ENCODE measurements around the gene ALG5. TPM values are rescaled to one million over a fixed set of nuclear protein-coding genes. Genes with fewer than 3 reads are reported as not detected.
A peak's percentile ranks its signal among the peaks of the same experiment; 100 is the strongest.

The ALG5 gene
- total RNA-seq, 4 donors from 2014 or later: 36.6 to 45.0 (median 38.2) TPM

GRCh38 chr13:36919833-36920615, 79.1 kb downstream of the ALG5 start, which contains the start of gene SMAD9:
Gene SMAD9, minus strand, starts transcription at chr13:36920238. Its CDS starts 40,549 bp downstream, at chr13:36879689.
- Histone ChIP-seq H3K9me3 (no peaks in the 10 kb centered on the region), H3K27me3 (no peaks in the 10 kb centered on the region), H3K4me3 (peak within 1 kb of the TSS; percentile 48 to 88 (median 66)), H3K4me1 (peaks cover 0 to 20% (median 0%) of the 10 kb centered on the region in 4 donors), H3K27ac (peak within 1 kb of the TSS; percentile 68 to 91 (median 80)), H3K36me3 (no peaks in the 10 kb centered on the region)
- peak; percentile 70 to 71 for DNase-seq (ENCODE audit: low spot score in 2 of 2)
- WGBS, 2 donors: 0 to 1% methylated on average over 11 to 51 of the region's 104 CpGs
- TF ChIP-seq EP300 (IDR thresholded peaks at IDR 0.05): peak in 1 of 2 donors; percentile 8
- TF ChIP-seq, protein P1, sequence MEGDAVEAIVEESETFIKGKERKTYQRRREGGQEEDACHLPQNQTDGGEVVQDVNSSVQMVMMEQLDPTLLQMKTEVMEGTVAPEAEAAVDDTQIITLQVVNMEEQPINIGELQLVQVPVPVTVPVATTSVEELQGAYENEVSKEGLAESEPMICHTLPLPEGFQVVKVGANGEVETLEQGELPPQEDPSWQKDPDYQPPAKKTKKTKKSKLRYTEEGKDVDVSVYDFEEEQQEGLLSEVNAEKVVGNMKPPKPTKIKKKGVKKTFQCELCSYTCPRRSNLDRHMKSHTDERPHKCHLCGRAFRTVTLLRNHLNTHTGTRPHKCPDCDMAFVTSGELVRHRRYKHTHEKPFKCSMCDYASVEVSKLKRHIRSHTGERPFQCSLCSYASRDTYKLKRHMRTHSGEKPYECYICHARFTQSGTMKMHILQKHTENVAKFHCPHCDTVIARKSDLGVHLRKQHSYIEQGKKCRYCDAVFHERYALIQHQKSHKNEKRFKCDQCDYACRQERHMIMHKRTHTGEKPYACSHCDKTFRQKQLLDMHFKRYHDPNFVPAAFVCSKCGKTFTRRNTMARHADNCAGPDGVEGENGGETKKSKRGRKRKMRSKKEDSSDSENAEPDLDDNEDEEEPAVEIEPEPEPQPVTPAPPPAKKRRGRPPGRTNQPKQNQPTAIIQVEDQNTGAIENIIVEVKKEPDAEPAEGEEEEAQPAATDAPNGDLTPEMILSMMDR (IDR thresholded peaks at IDR 0.05): no peak
- peak in 1 of 2 donors; percentile 22 for TF ChIP-seq POLR2A (IDR thresholded peaks at IDR 0.05)

DNA sequence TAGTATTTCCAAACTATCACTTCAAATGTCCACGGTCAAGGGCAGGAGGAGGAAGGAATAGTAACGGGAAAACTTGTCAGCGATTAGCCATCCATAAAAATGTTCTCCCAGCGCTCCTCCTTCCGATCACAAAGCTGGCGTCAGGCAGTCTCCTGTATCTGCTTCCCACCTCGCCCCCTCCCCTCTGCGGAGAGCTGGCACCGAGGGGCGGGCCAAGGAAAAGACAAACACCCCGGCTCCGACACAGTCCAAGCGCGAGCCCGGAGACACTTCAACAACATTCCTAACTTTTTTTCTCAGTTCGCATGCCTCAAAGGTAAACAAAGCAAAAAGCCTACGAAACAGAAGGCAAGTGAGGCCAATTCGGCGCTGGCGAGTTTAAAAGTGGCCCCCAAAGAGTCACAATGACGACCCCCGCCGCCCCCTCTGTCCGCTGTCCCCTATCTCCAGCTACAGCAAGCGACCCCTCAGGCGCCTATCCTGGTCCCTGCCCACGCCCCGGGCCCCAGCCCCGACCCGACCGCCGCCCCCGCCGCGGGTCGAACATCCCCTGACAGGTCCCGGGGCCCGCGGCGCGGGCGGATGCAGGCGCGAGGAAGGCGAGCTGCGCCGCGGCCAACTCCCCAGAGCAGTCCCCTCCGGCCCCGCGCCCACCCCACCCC, 79.8 kb downstream of the ALG5 start:
- peaks cover 0 to 20% (median 0%) of the 10 kb centered on the region in 4 donors for H3K4me1 ChIP-seq
- DNase-seq (ENCODE audit: low spot score in 2 of 2): peak in 1 of 2 donors; percentile 40
- H3K4me3 ChIP-seq: peak overlapping the region; percentile 48 to 88 (median 66)
- H3K36me3 ChIP-seq: no peaks in the 10 kb centered on the region
- WGBS, 2 donors: 1 to 2% methylated on average over 25 to 28 of the region's 51 CpGs
- peak overlapping the region; percentile 68 to 91 (median 76) for H3K27ac ChIP-seq
- no peaks in the 10 kb centered on the region for H3K9me3 ChIP-seq
- H3K27me3 ChIP-seq: no peaks in the 10 kb centered on the region
- no peak for TF ChIP-seq EP300 (IDR thresholded peaks at IDR 0.05)
- no peak for TF ChIP-seq POLR2A (IDR thresholded peaks at IDR 0.05)
- TF ChIP-seq, protein P1 (IDR thresholded peaks at IDR 0.05): no peak

DNA sequence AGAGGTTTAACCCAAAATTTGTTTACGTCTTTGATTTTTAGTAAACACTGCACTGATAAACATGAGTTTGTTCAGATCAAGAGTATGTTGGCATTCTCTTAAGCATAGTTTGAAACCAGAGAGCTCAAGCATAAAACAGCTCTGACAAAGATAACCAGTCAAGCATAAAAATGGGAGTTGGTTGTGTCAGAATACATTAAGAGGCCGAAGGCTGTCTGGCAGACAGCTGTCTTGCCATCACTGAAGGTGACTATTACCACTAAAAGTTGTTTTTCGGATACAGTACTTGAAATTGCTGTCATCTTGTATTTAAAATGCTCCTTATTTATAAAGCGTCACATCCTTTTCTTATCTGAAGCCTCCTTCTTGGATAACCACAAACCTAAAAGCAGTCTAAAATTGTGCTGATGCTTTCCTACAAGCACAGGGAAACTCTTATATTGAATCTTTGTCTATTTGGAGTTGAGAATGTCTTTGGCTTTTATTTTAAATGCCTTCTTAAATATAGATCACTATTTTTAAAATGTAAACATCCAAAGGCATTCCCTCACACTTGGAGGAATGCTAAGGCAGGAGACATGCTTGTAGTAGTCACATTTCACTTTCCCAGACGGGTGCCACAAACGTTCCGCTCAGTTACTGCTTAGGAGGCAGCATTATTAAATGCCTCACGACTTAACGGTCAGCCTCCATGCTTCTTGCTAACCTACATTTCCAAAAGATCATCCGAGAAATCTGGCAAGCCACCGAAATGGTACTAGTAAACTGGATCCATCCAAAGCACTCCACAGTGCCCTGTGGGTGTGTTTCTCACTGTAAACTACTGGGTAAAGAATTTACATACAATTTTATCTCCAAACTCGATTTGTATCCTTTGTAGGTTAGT, 80.7 kb downstream of the ALG5 start:
- H3K27me3 ChIP-seq: no peaks in the 10 kb centered on the region
- H3K4me1 ChIP-seq: peaks cover 0 to 20% (median 0%) of the 10 kb centered on the region in 4 donors
- peak overlapping the region in 3 of 4 donors; percentile 75 to 91 (median 76) for H3K27ac ChIP-seq
- TF ChIP-seq POLR2A (IDR thresholded peaks at IDR 0.05): no peak
- no peak for TF ChIP-seq EP300 (IDR thresholded peaks at IDR 0.05)
- TF ChIP-seq, protein P1 (IDR thresholded peaks at IDR 0.05): no peak
- no peaks in the 10 kb centered on the region for H3K36me3 ChIP-seq
- 31 to 36% methylated on average over 12 of the region's 12 CpGs for WGBS, 2 donors
- no peaks in the 10 kb centered on the region for H3K9me3 ChIP-seq
- DNase-seq (ENCODE audit: low spot score in 2 of 2): peak in 1 of 2 donors; percentile 18
- H3K4me3 ChIP-seq: peak overlapping the region; percentile 48 to 88 (median 66)

GRCh38 chr13:36917311-36917710, 81.8 kb downstream of the ALG5 start:
- Histone ChIP-seq H3K4me3 (no peak overlapping the region), H3K27me3 (no peaks in the 10 kb centered on the region), H3K9me3 (no peaks in the 10 kb centered on the region), H3K4me1 (peaks cover 0 to 20% (median 0%) of the 10 kb centered on the region in 4 donors), H3K27ac (no peak overlapping the region), H3K36me3 (no peaks in the 10 kb centered on the region)
- no peak for DNase-seq (ENCODE audit: low spot score in 2 of 2)
- 76 to 78% methylated on average over 3 of the region's 3 CpGs for WGBS, 2 donors
- TF ChIP-seq EP300 (IDR thresholded peaks at IDR 0.05): no peak
- no peak for TF ChIP-seq POLR2A (IDR thresholded peaks at IDR 0.05)
- TF ChIP-seq, protein P1 (IDR thresholded peaks at IDR 0.05): no peak
